GM23338 (cell line): ENCODE data around the gene ERFE.

ENCODE experiments used
- CREB1 ChIP-seq: fragments of 250-450 bp; sonication (Bioruptor Pico); IDR thresholded peaks from 2 replicates; pipeline ENCODE4 v1.5.0; 2020; ENCODE audit warnings: low read depth, mild to moderate bottlenecking, moderate library complexity
- EZH2 ChIP-seq: fragments of 200-600 bp; sonication (generic); IDR thresholded peaks from one replicate; pipeline ENCODE4 v1.8.0; 2017; ENCODE audit warnings: antibody characterized with exemption, mild to moderate bottlenecking, low read depth; ENCODE audit not compliant: unreplicated experiment
- EZH2phosphoT487 ChIP-seq: fragments of 200-600 bp; sonication (generic); IDR thresholded peaks from one replicate; pipeline ENCODE4 v1.8.1; 2018; ENCODE audit warnings: antibody characterized with exemption; ENCODE audit not compliant: unreplicated experiment
- JUNB ChIP-seq: IDR thresholded peaks from one replicate; pipeline ENCODE4 v1.6.1; 2016; ENCODE audit warnings: antibody characterized with exemption; ENCODE audit not compliant: unreplicated experiment
- NANOG ChIP-seq: IDR thresholded peaks from 2 replicates; pipeline ENCODE4 v1.6.1; 2016; ENCODE audit warnings: antibody characterized with exemption, borderline replicate concordance
- POLR2AphosphoS5 ChIP-seq: IDR thresholded peaks from 2 replicates; pipeline ENCODE4 v1.6.1; 2016; ENCODE audit warnings: antibody characterized with exemption, low read depth
- STAT1 ChIP-seq: IDR thresholded peaks from one replicate; pipeline ENCODE4 v1.6.1; 2016; ENCODE audit warnings: antibody characterized with exemption; ENCODE audit not compliant: unreplicated experiment
- ZNF114 ChIP-seq: fragments of 250-450 bp; sonication (Bioruptor Pico); IDR thresholded peaks from 2 replicates; pipeline ENCODE4 v1.5.0; 2020; ENCODE audit warnings: mild to moderate bottlenecking, moderate library complexity
- ZNF331 ChIP-seq: fragments of 250-450 bp; sonication (Bioruptor Pico); IDR thresholded peaks from 2 replicates; pipeline ENCODE4 v1.5.0; 2020; ENCODE audit warnings: low read depth, mild to moderate bottlenecking, moderate library complexity
- TF ChIP-seq, protein P1 (sequence below), 2 experiments: fragments of 200-600 bp in 1 of 2; sonication (generic) in 1 of 2; conservative IDR thresholded peaks; 2 replicates each; pipeline versions ENCODE4 v1.5.1 to v1.6.1; 2016 to 2017; ENCODE audit warnings: antibody characterized with exemption in 2 of 2, low read depth in 2 of 2, mild to moderate bottlenecking in 2 of 2, moderate library complexity in 1 of 2
- TF ChIP-seq, protein P2 (sequence below): IDR thresholded peaks from one replicate; pipeline ENCODE4 v1.6.1; 2018; ENCODE audit warnings: antibody characterized with exemption; ENCODE audit not compliant: unreplicated experiment

DNA sequence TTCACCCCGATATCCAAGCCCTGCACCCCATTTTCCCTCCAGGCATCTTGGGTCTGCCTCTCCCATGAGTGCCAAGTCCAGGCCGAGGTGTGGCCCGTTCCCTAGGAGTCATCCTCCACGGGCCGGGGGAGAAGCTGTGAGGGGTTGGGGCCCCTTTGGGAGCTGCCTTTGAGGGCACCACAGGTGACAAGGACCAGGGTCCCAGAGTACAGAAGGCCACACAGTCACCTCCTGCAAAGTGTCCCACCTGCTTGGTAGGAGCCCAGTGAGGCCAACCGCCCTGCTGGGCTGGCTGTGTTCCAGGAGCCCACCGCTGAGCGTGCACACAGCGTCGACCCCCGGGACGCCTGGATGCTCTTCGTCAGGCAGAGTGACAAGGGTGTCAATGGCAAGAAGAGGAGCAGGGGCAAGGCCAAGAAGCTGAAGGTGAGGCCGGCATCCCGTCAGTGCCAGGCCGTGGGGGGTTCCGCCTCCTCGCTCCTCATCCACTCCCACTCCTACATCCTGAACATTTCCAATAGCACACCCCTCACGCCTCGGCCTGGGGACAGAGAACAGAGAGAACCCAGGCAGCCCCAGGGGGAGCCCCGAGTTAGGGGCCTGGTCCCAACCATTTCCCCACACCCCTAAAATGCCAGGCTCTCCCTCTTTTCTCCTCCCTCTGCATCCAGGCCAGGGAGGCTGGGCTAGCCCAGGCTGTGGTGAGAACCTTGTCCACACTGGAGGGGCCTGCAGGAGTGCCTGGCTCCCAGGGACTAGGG, 2.7 kb downstream of the ERFE start:
- TF ChIP-seq, protein P1, sequence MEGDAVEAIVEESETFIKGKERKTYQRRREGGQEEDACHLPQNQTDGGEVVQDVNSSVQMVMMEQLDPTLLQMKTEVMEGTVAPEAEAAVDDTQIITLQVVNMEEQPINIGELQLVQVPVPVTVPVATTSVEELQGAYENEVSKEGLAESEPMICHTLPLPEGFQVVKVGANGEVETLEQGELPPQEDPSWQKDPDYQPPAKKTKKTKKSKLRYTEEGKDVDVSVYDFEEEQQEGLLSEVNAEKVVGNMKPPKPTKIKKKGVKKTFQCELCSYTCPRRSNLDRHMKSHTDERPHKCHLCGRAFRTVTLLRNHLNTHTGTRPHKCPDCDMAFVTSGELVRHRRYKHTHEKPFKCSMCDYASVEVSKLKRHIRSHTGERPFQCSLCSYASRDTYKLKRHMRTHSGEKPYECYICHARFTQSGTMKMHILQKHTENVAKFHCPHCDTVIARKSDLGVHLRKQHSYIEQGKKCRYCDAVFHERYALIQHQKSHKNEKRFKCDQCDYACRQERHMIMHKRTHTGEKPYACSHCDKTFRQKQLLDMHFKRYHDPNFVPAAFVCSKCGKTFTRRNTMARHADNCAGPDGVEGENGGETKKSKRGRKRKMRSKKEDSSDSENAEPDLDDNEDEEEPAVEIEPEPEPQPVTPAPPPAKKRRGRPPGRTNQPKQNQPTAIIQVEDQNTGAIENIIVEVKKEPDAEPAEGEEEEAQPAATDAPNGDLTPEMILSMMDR (conservative IDR thresholded peaks at IDR 0.05; ENCODE audit: low read depth in 2 of 2): no peak
- TF ChIP-seq EZH2phosphoT487 (no peak), POLR2AphosphoS5 (no peak), EZH2 (no peak), JUNB (no peak), CREB1 (CRISPR knock-in tag) (no peak), ZNF114 (CRISPR knock-in tag) (no peak), STAT1 (no peak), ZNF331 (CRISPR knock-in tag) (no peak), NANOG (no peak)
- TF ChIP-seq, protein P2, sequence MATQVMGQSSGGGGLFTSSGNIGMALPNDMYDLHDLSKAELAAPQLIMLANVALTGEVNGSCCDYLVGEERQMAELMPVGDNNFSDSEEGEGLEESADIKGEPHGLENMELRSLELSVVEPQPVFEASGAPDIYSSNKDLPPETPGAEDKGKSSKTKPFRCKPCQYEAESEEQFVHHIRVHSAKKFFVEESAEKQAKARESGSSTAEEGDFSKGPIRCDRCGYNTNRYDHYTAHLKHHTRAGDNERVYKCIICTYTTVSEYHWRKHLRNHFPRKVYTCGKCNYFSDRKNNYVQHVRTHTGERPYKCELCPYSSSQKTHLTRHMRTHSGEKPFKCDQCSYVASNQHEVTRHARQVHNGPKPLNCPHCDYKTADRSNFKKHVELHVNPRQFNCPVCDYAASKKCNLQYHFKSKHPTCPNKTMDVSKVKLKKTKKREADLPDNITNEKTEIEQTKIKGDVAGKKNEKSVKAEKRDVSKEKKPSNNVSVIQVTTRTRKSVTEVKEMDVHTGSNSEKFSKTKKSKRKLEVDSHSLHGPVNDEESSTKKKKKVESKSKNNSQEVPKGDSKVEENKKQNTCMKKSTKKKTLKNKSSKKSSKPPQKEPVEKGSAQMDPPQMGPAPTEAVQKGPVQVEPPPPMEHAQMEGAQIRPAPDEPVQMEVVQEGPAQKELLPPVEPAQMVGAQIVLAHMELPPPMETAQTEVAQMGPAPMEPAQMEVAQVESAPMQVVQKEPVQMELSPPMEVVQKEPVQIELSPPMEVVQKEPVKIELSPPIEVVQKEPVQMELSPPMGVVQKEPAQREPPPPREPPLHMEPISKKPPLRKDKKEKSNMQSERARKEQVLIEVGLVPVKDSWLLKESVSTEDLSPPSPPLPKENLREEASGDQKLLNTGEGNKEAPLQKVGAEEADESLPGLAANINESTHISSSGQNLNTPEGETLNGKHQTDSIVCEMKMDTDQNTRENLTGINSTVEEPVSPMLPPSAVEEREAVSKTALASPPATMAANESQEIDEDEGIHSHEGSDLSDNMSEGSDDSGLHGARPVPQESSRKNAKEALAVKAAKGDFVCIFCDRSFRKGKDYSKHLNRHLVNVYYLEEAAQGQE: no peak
